HepG2 (cell line): ENCODE results near the gene CGREF1.

Source experiments
- BCLAF1 ChIP-seq: fragments of 450-650 bp; IDR thresholded peaks from 2 replicates; pipeline ENCODE4 v1.6.1; 2017; ENCODE audit warnings: mild to moderate bottlenecking
- CTCF ChIP-seq: sonication (generic); formaldehyde crosslinking; IDR thresholded peaks from 2 replicates; pipeline ENCODE4 v1.5.0; 2020; ENCODE audit warnings: mild to moderate bottlenecking, missing genetic modification reagents, moderate library complexity
- NFE2L2 ChIP-seq: fragments of 150-350 bp; IDR thresholded peaks from 2 replicates; pipeline ENCODE4 v1.6.1; 2014; ENCODE audit warnings: low read length
- ZFP1 ChIP-seq: IDR thresholded peaks from 2 replicates; pipeline ENCODE4 v1.6.1; 2016
- ZNF205 ChIP-seq: IDR thresholded peaks from 2 replicates; pipeline ENCODE4 v1.6.1; 2018; ENCODE audit warnings: missing biosample characterization, missing genetic modification reagents

- TF ChIP-seq ZFP1 (no peak), CTCF (no peak), ZNF205 (CRISPR knock-in tag) (no peak), NFE2L2 (no peak), BCLAF1 (no peak)
These were observed 40.3 kb upstream of the CGREF1 start for GRCh38 chr2:27159271-27159670.
